Astrocyte (in vitro differentiated cells and primary cell): ENCODE measurements around the gene CACNG7. TPM values are rescaled to one million over a fixed set of nuclear protein-coding genes. Genes with fewer than 3 reads are reported as not detected.

Source experiments
- DNase-seq: peaks from one replicate; pipeline ENCODE4 v3.0.0-alpha.2; 2010; ENCODE audit warnings: low read depth
- FAIRE-seq: peaks from 2 replicates; lab custom pipeline; 2011; peaks lifted over from hg19 to GRCh38; lab: Jason Lieb, UNC
- H2AFZ ChIP-seq: 2 replicates; pipeline ENCODE4 v1.6.0; 2012; ENCODE audit warnings: low read depth, low read length, inconsistent platforms
- H3K27ac ChIP-seq: 2 replicates; pipeline ENCODE4 v1.5.1; 2011; ENCODE audit warnings: low read depth, low read length, inconsistent platforms
- H3K27me3 ChIP-seq: 2 replicates; pipeline ENCODE4 v1.6.0; 2011; ENCODE audit warnings: low read length, inconsistent platforms; ENCODE audit not compliant: insufficient read depth
- H3K36me3 ChIP-seq: 2 replicates; pipeline ENCODE4 v1.5.1; 2011; ENCODE audit warnings: low read length, inconsistent platforms; ENCODE audit not compliant: insufficient read depth
- H3K4me1 ChIP-seq: 2 replicates; pipeline ENCODE4 v1.5.1; 2011; ENCODE audit warnings: low read length, inconsistent platforms; ENCODE audit not compliant: insufficient read depth
- H3K4me2 ChIP-seq: 2 replicates; pipeline ENCODE4 v1.6.0; 2012; ENCODE audit warnings: low read length, inconsistent platforms
- H3K4me3 ChIP-seq: 2 replicates; pipeline ENCODE4 v1.5.1; 2011; ENCODE audit warnings: low read depth, mild to moderate bottlenecking, low read length, inconsistent platforms; ENCODE audit not compliant: insufficient read depth
- H3K79me2 ChIP-seq: 2 replicates; pipeline ENCODE4 v1.6.0; 2012; ENCODE audit warnings: mild to moderate bottlenecking, low read length, inconsistent platforms; ENCODE audit not compliant: insufficient read depth
- H3K9ac ChIP-seq: 2 replicates; pipeline ENCODE4 v1.6.0; 2012; ENCODE audit warnings: mild to moderate bottlenecking, low read length, inconsistent platforms
- H3K9me3 ChIP-seq: 2 replicates; pipeline ENCODE4 v1.5.1; 2012; ENCODE audit warnings: low read depth, mild to moderate bottlenecking, low read length, inconsistent platforms; ENCODE audit not compliant: insufficient read depth
- H4K20me1 ChIP-seq: 2 replicates; pipeline ENCODE4 v1.6.0; 2012; ENCODE audit warnings: low read length, inconsistent platforms; ENCODE audit not compliant: insufficient read depth
- H3K27ac Mint-ChIP-seq: one replicate; pipeline ENCODE4 v1.8.0; 2021; ENCODE audit warnings: mild to moderate bottlenecking, mixed read lengths; ENCODE audit not compliant: unreplicated experiment
- H3K27me3 Mint-ChIP-seq: one replicate; pipeline ENCODE4 v1.8.0; 2021; ENCODE audit warnings: low read depth, mixed read lengths; ENCODE audit not compliant: unreplicated experiment
- H3K36me3 Mint-ChIP-seq: one replicate; pipeline ENCODE4 v1.8.0; 2021; ENCODE audit warnings: low read depth, mixed read lengths; ENCODE audit not compliant: unreplicated experiment
- H3K4me1 Mint-ChIP-seq: one replicate; pipeline ENCODE4 v1.8.0; 2021; ENCODE audit warnings: low read depth, mixed read lengths; ENCODE audit not compliant: unreplicated experiment
- H3K4me3 Mint-ChIP-seq: one replicate; pipeline ENCODE4 v1.8.0; 2021; ENCODE audit warnings: mild to moderate bottlenecking, moderate library complexity, mixed read lengths; ENCODE audit not compliant: unreplicated experiment
- H3K9me3 Mint-ChIP-seq: one replicate; pipeline ENCODE4 v1.8.0; 2021; ENCODE audit warnings: mild to moderate bottlenecking, mixed read lengths; ENCODE audit not compliant: unreplicated experiment
- EZH2 ChIP-seq: IDR thresholded peaks from 2 replicates; pipeline ENCODE4 v1.6.1; 2012; ENCODE audit warnings: mild to moderate bottlenecking, low read length, inconsistent platforms; ENCODE audit not compliant: insufficient read depth
- total RNA-seq: library from RNA; stranded (reverse); gene quantifications from 2 replicates; pipeline ENCODE4 v1.2.1, GENCODE V29; 2021
- TF ChIP-seq, protein P1 (sequence below): IDR thresholded peaks from 2 replicates; pipeline ENCODE4 v1.5.1; 2011; ENCODE audit warnings: low read depth, mild to moderate bottlenecking, inconsistent platforms, low read length, moderate library complexity; ENCODE audit not compliant: insufficient read depth

Gene CACNG7
- total RNA-seq, 1 donor from 2014 or later: 3.5 TPM

DNA sequence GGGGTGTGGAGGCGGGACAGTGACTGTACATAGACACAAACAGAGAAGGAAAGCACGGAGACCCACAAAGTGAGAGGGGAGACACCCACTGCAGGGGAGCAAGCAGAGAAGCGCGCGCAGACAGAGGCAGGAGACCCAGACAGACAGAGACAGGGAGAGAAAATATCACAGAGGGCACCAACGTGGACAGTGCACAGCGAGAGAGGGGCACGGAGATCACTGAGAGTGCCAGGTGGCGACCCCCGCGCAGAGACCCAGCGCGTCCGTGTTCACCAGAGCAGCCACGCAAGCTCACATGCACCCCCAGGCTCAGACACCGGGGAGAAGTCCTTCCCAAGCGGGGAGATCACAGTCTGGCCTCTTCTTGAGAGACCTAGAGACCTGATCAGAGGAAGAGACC is 1.4 kb upstream of the CACNG7 start:
- H3K9ac ChIP-seq: no peak overlapping the region
- FAIRE-seq: no peak

GRCh38 chr19:53908106-53908934 is 758 bp upstream of the CACNG7 start:
- Histone ChIP-seq H4K20me1 (no peaks in the 10 kb centered on the region), H3K36me3 (no peaks in the 10 kb centered on the region), H3K79me2 (no peaks in the 10 kb centered on the region), H3K27me3 (peaks cover 46% of the 10 kb centered on the region), H2AFZ (peak overlapping the region; percentile 68), H3K27ac (no peak overlapping the region), H3K9me3 (no peaks in the 10 kb centered on the region), H3K4me2 (peak overlapping the region; percentile 83), H3K4me3 (peak overlapping the region; percentile 31), H3K9ac (peak overlapping the region; percentile 17), H3K4me1 (peaks cover 2% of the 10 kb centered on the region)
- peak; percentile 21 for DNase-seq
- peak; percentile 90 for TF ChIP-seq EZH2
- TF ChIP-seq, protein P1, sequence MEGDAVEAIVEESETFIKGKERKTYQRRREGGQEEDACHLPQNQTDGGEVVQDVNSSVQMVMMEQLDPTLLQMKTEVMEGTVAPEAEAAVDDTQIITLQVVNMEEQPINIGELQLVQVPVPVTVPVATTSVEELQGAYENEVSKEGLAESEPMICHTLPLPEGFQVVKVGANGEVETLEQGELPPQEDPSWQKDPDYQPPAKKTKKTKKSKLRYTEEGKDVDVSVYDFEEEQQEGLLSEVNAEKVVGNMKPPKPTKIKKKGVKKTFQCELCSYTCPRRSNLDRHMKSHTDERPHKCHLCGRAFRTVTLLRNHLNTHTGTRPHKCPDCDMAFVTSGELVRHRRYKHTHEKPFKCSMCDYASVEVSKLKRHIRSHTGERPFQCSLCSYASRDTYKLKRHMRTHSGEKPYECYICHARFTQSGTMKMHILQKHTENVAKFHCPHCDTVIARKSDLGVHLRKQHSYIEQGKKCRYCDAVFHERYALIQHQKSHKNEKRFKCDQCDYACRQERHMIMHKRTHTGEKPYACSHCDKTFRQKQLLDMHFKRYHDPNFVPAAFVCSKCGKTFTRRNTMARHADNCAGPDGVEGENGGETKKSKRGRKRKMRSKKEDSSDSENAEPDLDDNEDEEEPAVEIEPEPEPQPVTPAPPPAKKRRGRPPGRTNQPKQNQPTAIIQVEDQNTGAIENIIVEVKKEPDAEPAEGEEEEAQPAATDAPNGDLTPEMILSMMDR: no peak
- peaks cover 3% of the 10 kb centered on the region for H3K9me3 Mint-ChIP-seq
- peaks cover 9% of the 10 kb centered on the region for H3K4me1 Mint-ChIP-seq
- H3K4me3 Mint-ChIP-seq: peak overlapping the region; percentile 82
- peaks cover 4% of the 10 kb centered on the region for H3K36me3 Mint-ChIP-seq
- no peak overlapping the region for H3K27ac Mint-ChIP-seq
- no peak for FAIRE-seq
- peaks cover 80% of the 10 kb centered on the region for H3K27me3 Mint-ChIP-seq

More for the DNA sequence above, 1.4 kb upstream of the CACNG7 start:
- peak overlapping the region; percentile 41 for H3K4me3 Mint-ChIP-seq
- H3K9me3 Mint-ChIP-seq: peaks cover 3% of the 10 kb centered on the region
- peaks cover 46% of the 10 kb centered on the region for H3K27me3 ChIP-seq
- peaks cover 4% of the 10 kb centered on the region for H3K36me3 Mint-ChIP-seq
- peaks cover 2% of the 10 kb centered on the region for H3K4me1 ChIP-seq
- H3K79me2 ChIP-seq: no peaks in the 10 kb centered on the region
- peak overlapping the region; percentile 31 for H3K4me3 ChIP-seq
- H2AFZ ChIP-seq: peak overlapping the region; percentile 68
- no peak overlapping the region for H3K27ac ChIP-seq
- DNase-seq: no peak
- H4K20me1 ChIP-seq: no peaks in the 10 kb centered on the region
- H3K9me3 ChIP-seq: no peaks in the 10 kb centered on the region
- H3K36me3 ChIP-seq: no peaks in the 10 kb centered on the region
- H3K4me1 Mint-ChIP-seq: peaks cover 9% of the 10 kb centered on the region
- H3K27ac Mint-ChIP-seq: no peak overlapping the region
- peak overlapping the region; percentile 83 for H3K4me2 ChIP-seq
- no peak for TF ChIP-seq EZH2
- TF ChIP-seq, protein P1: no peak
- H3K27me3 Mint-ChIP-seq: peaks cover 82% of the 10 kb centered on the region
